HG02610 (cell line): ENCODE data around the gene POLR2J3.
"Not testable (repeated sequence)": the region's sequence is repeated elsewhere in the genome, so short reads cannot be mapped to it uniquely, and the experiment has no call there.

ENCODE experiments used
- ATAC-seq: cut with Tn5 transposase; IDR thresholded peaks from one replicate; pipeline ENCODE4 v1.9.1; 2021; ENCODE audit warnings: mild to moderate bottlenecking, moderate library complexity; ENCODE audit not compliant: unreplicated experiment

The POLR2J3 gene

DNA sequence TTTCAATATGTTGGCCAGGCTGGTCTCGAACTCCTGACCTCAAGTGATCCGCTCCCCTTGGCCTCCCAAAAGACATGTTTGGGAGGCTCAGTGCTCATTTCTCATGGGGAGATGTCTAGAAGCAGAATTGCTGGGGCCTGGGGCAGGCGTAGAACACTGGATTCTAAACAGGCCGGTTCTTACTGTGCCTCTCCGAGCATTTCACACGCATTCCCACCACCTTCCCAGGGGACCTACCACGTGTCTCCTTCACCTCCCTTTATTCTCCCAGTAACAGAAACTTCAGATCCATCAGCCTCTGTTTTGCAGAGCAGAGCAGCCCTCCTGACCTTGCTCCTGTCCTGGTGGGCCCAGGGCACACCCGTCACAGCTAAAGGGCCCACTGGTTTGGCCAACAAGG is 45.2 kb downstream of the POLR2J3 start:
- ATAC-seq: not testable (repeated sequence)

DNA sequence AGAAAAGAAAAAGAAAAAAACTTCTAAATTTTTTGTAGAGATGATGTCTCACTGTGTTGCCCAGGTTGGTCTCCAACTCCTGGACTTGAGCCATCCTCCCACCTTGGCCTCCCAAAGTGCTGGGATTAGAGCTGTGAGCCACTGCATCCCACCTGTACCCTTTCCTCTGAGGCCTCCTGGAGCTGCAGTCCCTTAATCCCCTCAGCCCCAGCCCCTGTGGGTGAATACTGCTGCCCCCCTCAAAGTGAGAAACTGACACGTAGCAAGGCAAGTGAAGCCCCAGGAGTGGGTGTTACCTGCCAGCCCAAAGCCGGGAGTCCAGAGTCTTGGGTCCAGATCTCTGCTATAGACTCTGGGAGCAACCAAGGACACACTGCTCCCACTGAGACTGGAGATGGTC is 47.6 kb downstream of the POLR2J3 start:
- ATAC-seq: not testable (repeated sequence)

DNA sequence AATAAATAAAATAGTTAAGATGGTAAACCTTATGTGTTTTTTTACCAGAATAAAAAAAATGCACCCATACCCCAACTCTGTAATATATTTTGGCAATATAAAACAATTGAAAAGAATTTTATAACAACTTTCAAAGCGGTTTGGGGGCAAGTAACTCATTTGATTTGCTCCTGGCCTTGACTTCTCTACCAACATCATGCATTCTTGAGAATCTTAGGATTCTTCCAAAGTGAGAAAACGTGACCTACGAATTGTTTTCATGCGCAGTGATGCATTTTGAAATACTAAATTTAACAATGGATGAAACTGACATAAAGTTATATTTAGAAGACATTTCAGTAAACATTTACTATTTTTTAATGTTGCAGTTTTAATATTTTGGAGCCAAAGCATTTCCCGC is 51.6 kb downstream of the POLR2J3 start:
- not testable (repeated sequence) for ATAC-seq

DNA sequence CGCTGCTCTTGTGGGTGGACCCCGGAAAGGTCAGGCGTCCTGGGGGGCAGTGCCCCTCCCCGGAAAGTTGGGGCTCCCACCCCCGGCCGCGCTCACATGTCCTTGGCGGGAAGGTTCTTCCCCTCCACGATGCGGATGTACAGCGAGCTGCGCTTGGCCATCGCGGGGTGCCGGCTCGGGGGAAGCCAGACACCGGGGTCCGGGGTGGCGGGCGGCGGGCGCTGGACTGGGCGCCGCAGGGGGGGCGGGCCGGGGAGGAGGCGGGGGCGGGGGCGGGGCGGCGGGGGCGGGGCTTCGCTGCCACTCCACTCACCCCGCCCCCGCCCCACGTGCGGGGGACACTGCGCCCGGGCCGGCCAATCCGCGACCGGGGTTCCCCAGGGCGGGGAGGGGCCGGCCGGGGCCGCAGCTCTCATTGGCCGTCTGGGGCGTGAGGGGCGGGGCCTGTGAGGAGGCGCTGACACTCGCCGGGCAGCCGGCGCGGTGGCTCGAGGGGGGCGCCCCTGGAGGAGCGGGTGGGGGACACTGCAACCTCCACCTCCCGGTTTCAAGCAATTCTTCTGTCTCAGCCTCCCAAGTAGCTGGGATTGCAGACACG is 54.7 kb downstream of the POLR2J3 start, which contains the start of gene RASA4B:
TSS of gene RASA4B (minus strand) at position 228 of the 598 bp plus-strand sequence. CDS start at position 161, 67 bp downstream.
- ATAC-seq: peak; percentile 71
